Mammary epithelial cell (primary cell): ENCODE measurements around the gene SNRPD3.

Experiments
- CTCF ChIP-seq, 2 donors: IDR thresholded peaks in 1 of 2; conservative IDR thresholded peaks in 1 of 2; 2 replicates each; pipeline ENCODE4 v1.5.1; 2011 to 2012; ENCODE audit warnings: inconsistent platforms in 2 of 2, low read length in 2 of 2, mild to moderate bottlenecking in 2 of 2, control low read depth in 1 of 2, low read depth in 1 of 2; ENCODE audit not compliant: insufficient read depth in 1 of 2; ENCODE audit errors: extremely low read depth in 1 of 2
- EZH2 ChIP-seq: IDR thresholded peaks from 2 replicates; pipeline ENCODE4 v1.6.1; 2012; ENCODE audit warnings: low read length, inconsistent platforms, borderline replicate concordance

DNA sequence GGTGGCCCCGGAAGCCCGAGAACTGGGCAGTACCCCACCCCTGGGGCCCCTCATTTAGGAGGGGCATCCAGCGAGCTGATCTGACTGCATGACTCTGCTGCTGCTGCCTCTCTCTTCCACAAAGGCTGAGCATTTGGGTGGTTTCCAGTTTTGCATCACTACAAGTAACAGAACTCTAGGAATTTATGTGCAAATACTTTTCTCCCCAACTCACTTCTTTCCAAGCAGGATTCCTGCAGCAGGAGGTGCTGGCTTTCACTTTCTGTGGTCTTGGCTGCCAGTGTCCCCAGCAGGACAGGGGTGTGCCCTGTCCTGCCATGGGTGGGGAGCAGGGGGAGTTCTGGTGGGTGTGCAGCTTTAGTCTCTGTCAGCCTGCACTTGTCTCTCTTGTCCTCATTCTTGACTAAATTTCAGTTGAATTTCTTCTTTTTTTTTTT lies 39.5 kb upstream of the SNRPD3 start:
- peak in 1 of 2 donors; percentile 2 for TF ChIP-seq CTCF (conservative IDR thresholded peaks at IDR 0.05 in 1 of 2, IDR thresholded peaks at IDR 0.05 in 1 of 2; ENCODE audit: extremely low read depth in 1 of 2, insufficient read depth in 1 of 2, low read depth in 1 of 2, low read length in 2 of 2)
- no peak for TF ChIP-seq EZH2
